ENCODE results near the gene CEP70. TPM values are rescaled to one million over a fixed set of nuclear protein-coding genes. Genes with fewer than 3 reads are reported as not detected.
A peak's percentile ranks its signal among the peaks of the same experiment; 100 is the strongest.

Gene CEP70
- total RNA-seq, 1 experiment from 2014 or later = 25.0 TPM

- ChIA-PET POLR2A (no interaction called here), CTCF (no interaction called here)
- H3K27me3 Mint-ChIP-seq (ENCODE audit: insufficient read depth, unreplicated experiment) = no peaks in the 10 kb centered on the region
- H3K4me1 Mint-ChIP-seq (ENCODE audit: low read depth, unreplicated experiment) = peaks cover 7% of the 10 kb centered on the region
- no peaks in the 10 kb centered on the region for H3K36me3 Mint-ChIP-seq (ENCODE audit: insufficient read depth, unreplicated experiment)
- no peak for TF ChIP-seq CTCF (IDR thresholded peaks at IDR 0.05; ENCODE audit: insufficient read depth in 1 of 2, low read depth in 1 of 2, low read length in 1 of 2, severe bottlenecking in 1 of 2, unreplicated experiment in 1 of 2)
- Histone ChIP-seq H3K9me3 (no peaks in the 10 kb centered on the region), H3K4me3 (ENCODE audit: low read depth, low read length) (no peak overlapping the region), H3K27me3 (replicated peaks; ENCODE audit: control insufficient read depth, insufficient read depth, low read length) (no peaks in the 10 kb centered on the region), H3K36me3 (ENCODE audit: control insufficient read depth, insufficient read depth, low read length) (no peaks in the 10 kb centered on the region), H3K4me1 (0 out of 2 replicates have a peak, but pooled peaks cover 4% of the 10 kb centered on the region)
- no peak overlapping the region for H3K27ac Mint-ChIP-seq (ENCODE audit: unreplicated experiment)
- peak in 1 of 2 experiments; percentile 12 for DNase-seq
- H3K4me3 Mint-ChIP-seq (ENCODE audit: unreplicated experiment) = no peak overlapping the region
- BruUV-seq (replicated peaks) = no TSS peak
- no peaks in the 10 kb centered on the region for H3K9me3 Mint-ChIP-seq (ENCODE audit: unreplicated experiment)
- intact Hi-C loops (cut with micrococcal nuclease; ENCODE audit: unreplicated experiment) = no loop called here
These were observed 142.4 kb downstream of the CEP70 start for GRCh38 chr3:138451595-138452162.

GRCh38 chr3:138450704-138451424 is 143.2 kb downstream of the CEP70 start:
- POLR2A ChIA-PET = interaction anchor here (0.6 to 1.0 kb wide), 2 partner anchors 8 to 16 kb away, joined by 3 to 5 read pairs; no protein-coding TSS in a partner anchor
- intact Hi-C loops (cut with micrococcal nuclease; ENCODE audit: unreplicated experiment) = no loop called here
- H3K4me3 Mint-ChIP-seq (ENCODE audit: unreplicated experiment) = no peak overlapping the region
- no peak overlapping the region for H3K4me3 ChIP-seq (ENCODE audit: low read depth, low read length)
- H3K36me3 Mint-ChIP-seq (ENCODE audit: insufficient read depth, unreplicated experiment) = no peaks in the 10 kb centered on the region
- 0 out of 2 replicates have a peak, but pooled peaks cover 4% of the 10 kb centered on the region for H3K4me1 ChIP-seq
- H3K9me3 Mint-ChIP-seq (ENCODE audit: unreplicated experiment) = no peaks in the 10 kb centered on the region
- H3K27ac Mint-ChIP-seq (ENCODE audit: unreplicated experiment) = no peak overlapping the region
- no peak for TF ChIP-seq CTCF (IDR thresholded peaks at IDR 0.05; ENCODE audit: insufficient read depth in 1 of 2, low read depth in 1 of 2, low read length in 1 of 2, severe bottlenecking in 1 of 2, unreplicated experiment in 1 of 2)
- H3K36me3 ChIP-seq (ENCODE audit: control insufficient read depth, insufficient read depth, low read length) = no peaks in the 10 kb centered on the region
- no TSS peak for BruUV-seq (replicated peaks)
- no peaks in the 10 kb centered on the region for H3K9me3 ChIP-seq
- H3K4me1 Mint-ChIP-seq (ENCODE audit: low read depth, unreplicated experiment) = peaks cover 7% of the 10 kb centered on the region
- H3K27me3 ChIP-seq (replicated peaks; ENCODE audit: control insufficient read depth, insufficient read depth, low read length) = no peaks in the 10 kb centered on the region
- no peaks in the 10 kb centered on the region for H3K27me3 Mint-ChIP-seq (ENCODE audit: insufficient read depth, unreplicated experiment)
- CTCF ChIA-PET = no interaction called here
- DNase-seq = peak in 1 of 2 experiments; percentile 27

- ChIA-PET CTCF (interaction anchor here (0.5 to 1.0 kb wide), 2 partner anchors 15 to 19 kb away, joined by 3 to 5 read pairs; no protein-coding TSS in a partner anchor), POLR2A (interaction anchor here (1.0 kb wide), 1 partner anchor 8 kb away, joined by 5 read pairs; no protein-coding TSS in a partner anchor)
- Histone ChIP-seq H3K9me3 (no peaks in the 10 kb centered on the region), H3K36me3 (ENCODE audit: control insufficient read depth, insufficient read depth, low read length) (no peaks in the 10 kb centered on the region), H3K4me3 (ENCODE audit: low read depth, low read length) (no peak overlapping the region), H3K27me3 (replicated peaks; ENCODE audit: control insufficient read depth, insufficient read depth, low read length) (no peaks in the 10 kb centered on the region), H3K4me1 (0 out of 2 replicates have a peak, but pooled peaks cover 4% of the 10 kb centered on the region)
- Mint-ChIP-seq H3K27me3 (ENCODE audit: insufficient read depth, unreplicated experiment) (no peaks in the 10 kb centered on the region), H3K27ac (ENCODE audit: unreplicated experiment) (no peak overlapping the region), H3K4me1 (ENCODE audit: low read depth, unreplicated experiment) (peaks cover 7% of the 10 kb centered on the region), H3K9me3 (ENCODE audit: unreplicated experiment) (no peaks in the 10 kb centered on the region), H3K4me3 (ENCODE audit: unreplicated experiment) (no peak overlapping the region), H3K36me3 (ENCODE audit: insufficient read depth, unreplicated experiment) (no peaks in the 10 kb centered on the region)
- no TSS peak for BruUV-seq (replicated peaks)
- TF ChIP-seq CTCF (IDR thresholded peaks at IDR 0.05; ENCODE audit: insufficient read depth in 1 of 2, low read depth in 1 of 2, low read length in 1 of 2, severe bottlenecking in 1 of 2, unreplicated experiment in 1 of 2) = no peak
- intact Hi-C loops (cut with micrococcal nuclease; ENCODE audit: unreplicated experiment) = no loop called here
- DNase-seq = peak in 1 of 2 experiments; percentile 4
These were observed 143.9 kb downstream of the CEP70 start for GRCh38 chr3:138450181-138450580.
